Measurements from ENCODE around the gene PLEKHA7.
"Not testable (repeated sequence)": the region's sequence is repeated elsewhere in the genome, so short reads cannot be mapped to it uniquely, and the experiment has no call there.

PLEKHA7 gene

GRCh38 chr11:16873289-16873688, 140.9 kb downstream of the PLEKHA7 start:
- H3K4me3 ChIP-seq (IDR thresholded peaks at IDR 0.05; ENCODE audit: insufficient read depth, low read depth, low read length), result no peak overlapping the region
- H3K9ac ChIP-seq, result no peak overlapping the region
- H4K20me1 ChIP-seq (ENCODE audit: insufficient read depth), result no peaks in the 10 kb centered on the region
- H3K36me3 ChIP-seq (ENCODE audit: insufficient read depth), result no peaks in the 10 kb centered on the region
- no peak overlapping the region for H3K27ac ChIP-seq
- no peak overlapping the region for H2AFZ ChIP-seq (ENCODE audit: low read depth)
- no peak for TF ChIP-seq CTCF (conservative IDR thresholded peaks at IDR 0.05; ENCODE audit: low read depth, low read length)
- no peaks in the 10 kb centered on the region for H3K4me1 ChIP-seq (ENCODE audit: low read depth, poor library complexity, severe bottlenecking)
- no peak overlapping the region for H3K4me2 ChIP-seq
- no peaks in the 10 kb centered on the region for H3K27me3 ChIP-seq (ENCODE audit: insufficient read depth, low read depth)
- H3K79me2 ChIP-seq (ENCODE audit: insufficient read depth, low read depth), result no peaks in the 10 kb centered on the region

- Histone ChIP-seq H4K20me1 (ENCODE audit: insufficient read depth) (no peaks in the 10 kb centered on the region), H3K27me3 (ENCODE audit: insufficient read depth, low read depth) (no peaks in the 10 kb centered on the region), H3K36me3 (ENCODE audit: insufficient read depth) (no peaks in the 10 kb centered on the region), H3K79me2 (ENCODE audit: insufficient read depth, low read depth) (no peaks in the 10 kb centered on the region), H2AFZ (ENCODE audit: low read depth) (no peak overlapping the region), H3K4me3 (IDR thresholded peaks at IDR 0.05; ENCODE audit: insufficient read depth, low read depth, low read length) (no peak overlapping the region), H3K27ac (no peak overlapping the region), H3K4me2 (no peak overlapping the region), H3K9ac (no peak overlapping the region), H3K4me1 (ENCODE audit: low read depth, poor library complexity, severe bottlenecking) (no peaks in the 10 kb centered on the region)
- TF ChIP-seq CTCF (conservative IDR thresholded peaks at IDR 0.05; ENCODE audit: low read depth, low read length), result no peak
Observed at GRCh38 chr11:16871368-16871767, 142.8 kb downstream of the PLEKHA7 start.

- Histone ChIP-seq H2AFZ (ENCODE audit: low read depth) (no peak overlapping the region), H3K4me1 (ENCODE audit: low read depth, poor library complexity, severe bottlenecking) (no peaks in the 10 kb centered on the region), H3K4me2 (no peak overlapping the region), H3K4me3 (IDR thresholded peaks at IDR 0.05; ENCODE audit: insufficient read depth, low read depth, low read length) (no peak overlapping the region), H3K27me3 (ENCODE audit: insufficient read depth, low read depth) (no peaks in the 10 kb centered on the region), H4K20me1 (ENCODE audit: insufficient read depth) (no peaks in the 10 kb centered on the region), H3K36me3 (ENCODE audit: insufficient read depth) (no peaks in the 10 kb centered on the region), H3K27ac (no peak overlapping the region), H3K9ac (no peak overlapping the region), H3K79me2 (ENCODE audit: insufficient read depth, low read depth) (no peaks in the 10 kb centered on the region)
- no peak for TF ChIP-seq CTCF (conservative IDR thresholded peaks at IDR 0.05; ENCODE audit: low read depth, low read length)
Observed at GRCh38 chr11:16867097-16867496, 147.1 kb downstream of the PLEKHA7 start.

- H2AFZ ChIP-seq (ENCODE audit: low read depth); H3K4me3 ChIP-seq (IDR thresholded peaks at IDR 0.05; ENCODE audit: insufficient read depth, low read depth, low read length); H3K4me2 ChIP-seq; H3K79me2 ChIP-seq (ENCODE audit: insufficient read depth, low read depth); H3K27ac ChIP-seq; H3K9ac ChIP-seq; H3K36me3 ChIP-seq (ENCODE audit: insufficient read depth); H3K27me3 ChIP-seq (ENCODE audit: insufficient read depth, low read depth); H3K4me1 ChIP-seq (ENCODE audit: low read depth, poor library complexity, severe bottlenecking); H4K20me1 ChIP-seq (ENCODE audit: insufficient read depth): not testable (repeated sequence)
Observed at GRCh38 chr11:16864428-16864827, 149.8 kb downstream of the PLEKHA7 start.

DNA sequence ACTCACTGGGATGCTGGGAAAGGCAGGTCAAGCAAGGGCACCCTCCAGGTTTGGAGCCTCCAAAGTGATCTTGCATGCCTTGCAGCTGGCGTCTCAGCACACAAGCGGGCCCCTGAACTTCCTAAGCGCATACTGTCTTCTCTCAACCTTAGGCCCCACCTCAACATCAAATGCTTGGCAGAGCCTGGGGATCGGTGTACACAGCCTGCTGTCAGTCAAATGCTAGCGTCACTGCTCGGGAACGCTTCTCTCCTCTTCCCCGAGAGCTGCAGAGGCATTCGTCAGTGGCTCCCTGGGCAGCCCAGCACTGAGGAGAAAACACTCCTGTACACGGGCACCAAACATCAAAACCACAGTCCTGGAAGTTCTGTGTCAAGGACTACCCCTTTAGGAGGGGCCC, 150.8 kb downstream of the PLEKHA7 start:
- Histone ChIP-seq H3K4me2 (no peak overlapping the region), H2AFZ (ENCODE audit: low read depth) (no peak overlapping the region), H3K27ac (no peak overlapping the region), H3K4me3 (IDR thresholded peaks at IDR 0.05; ENCODE audit: insufficient read depth, low read depth, low read length) (no peak overlapping the region), H3K79me2 (ENCODE audit: insufficient read depth, low read depth) (no peaks in the 10 kb centered on the region), H4K20me1 (ENCODE audit: insufficient read depth) (no peaks in the 10 kb centered on the region), H3K9ac (no peak overlapping the region), H3K27me3 (ENCODE audit: insufficient read depth, low read depth) (no peaks in the 10 kb centered on the region), H3K36me3 (ENCODE audit: insufficient read depth) (no peaks in the 10 kb centered on the region), H3K4me1 (ENCODE audit: low read depth, poor library complexity, severe bottlenecking) (peaks cover 5% of the 10 kb centered on the region)
- TF ChIP-seq CTCF (conservative IDR thresholded peaks at IDR 0.05; ENCODE audit: low read depth, low read length), result no peak
